ENCODE data around the gene MGAT1. TPM values are rescaled to one million over a fixed set of nuclear protein-coding genes. Genes with fewer than 3 reads are reported as not detected.

Gene MGAT1
- total RNA-seq, 1 experiment from 2014 or later, result 104 TPM

GRCh38 chr5:180818677-180819341 lies 16.2 kb upstream of the MGAT1 start:
- ATAC-seq (no peak), DNase-seq (no peak)
- no peak overlapping the region for H3K4me2 ChIP-seq (ENCODE audit: low read length)
- H4K20me1 ChIP-seq (ENCODE audit: low read length), result no peaks in the 10 kb centered on the region
- ChIA-PET POLR2A (ENCODE audit: unreplicated experiment) (no interaction called here), CTCF (no interaction called here)
- no peaks in the 10 kb centered on the region for H3F3A ChIP-seq (ENCODE audit: low read length, unreplicated experiment)
- H3K36me3 ChIP-seq (ENCODE audit: low read depth, low read length), result no peaks in the 10 kb centered on the region
- no peaks in the 10 kb centered on the region for H3K4me1 ChIP-seq (ENCODE audit: insufficient read depth, low read length)
- H3K27me3 ChIP-seq (ENCODE audit: low read length), result no peaks in the 10 kb centered on the region
- no peak overlapping the region for H3K27ac ChIP-seq (ENCODE audit: low read length)
- no peaks in the 10 kb centered on the region for H3K9me2 ChIP-seq (replicated peaks; ENCODE audit: low read length)
- no peak overlapping the region for H3K4me3 ChIP-seq (ENCODE audit: low read length)
- no peaks in the 10 kb centered on the region for H3K79me2 ChIP-seq (ENCODE audit: low read length)
- no peak overlapping the region for H3K9ac ChIP-seq (ENCODE audit: low read length)
- no peaks in the 10 kb centered on the region for H3K9me3 ChIP-seq (ENCODE audit: low read length)
- no TSS peak for BruUV-seq (replicated peaks)
- intact Hi-C loops (cut with micrococcal nuclease), result no loop called here
- TF ChIP-seq EZH2phosphoT487 (IDR thresholded peaks at IDR 0.05; ENCODE audit: borderline replicate concordance, low read length) (no peak), EZH2 (IDR thresholded peaks at IDR 0.05; ENCODE audit: low read length, unreplicated experiment) (no peak), CTCF (conservative IDR thresholded peaks at IDR 0.05; ENCODE audit: low read depth, low read length) (no peak)
- no peak overlapping the region for H2AFZ ChIP-seq (ENCODE audit: low read length)

- no TSS peak for BruUV-seq (replicated peaks)
- H2AFZ ChIP-seq (ENCODE audit: low read length), result no peak overlapping the region; the same call in 1 of the 2 replicates
Measured at GRCh38 chr5:180817893-180818674, 15.5 kb upstream of the MGAT1 start.

More at GRCh38 chr5:180817893-180818674, 15.5 kb upstream of the MGAT1 start:
- Histone ChIP-seq H3K4me1 (ENCODE audit: insufficient read depth, low read length) (no peaks in the 10 kb centered on the region), H3K27ac (ENCODE audit: low read length) (no peak overlapping the region), H3K4me2 (ENCODE audit: low read length) (no peak overlapping the region), H4K20me1 (ENCODE audit: low read length) (no peaks in the 10 kb centered on the region), H3K9me2 (replicated peaks; ENCODE audit: low read length) (no peaks in the 10 kb centered on the region), H3K36me3 (ENCODE audit: low read depth, low read length) (no peaks in the 10 kb centered on the region), H3K27me3 (ENCODE audit: low read length) (no peaks in the 10 kb centered on the region), H3K9ac (ENCODE audit: low read length) (no peak overlapping the region), H3F3A (ENCODE audit: low read length, unreplicated experiment) (no peaks in the 10 kb centered on the region), H3K79me2 (ENCODE audit: low read length) (no peaks in the 10 kb centered on the region), H3K9me3 (ENCODE audit: low read length) (no peaks in the 10 kb centered on the region), H3K4me3 (ENCODE audit: low read length) (no peak overlapping the region)
- ChIA-PET CTCF (interaction anchor here (0.5 kb wide), 1 partner anchor 37 kb away, joined by 7 read pairs; no protein-coding TSS in a partner anchor), POLR2A (ENCODE audit: unreplicated experiment) (interaction anchor here (0.6 kb wide), 1 partner anchor 13 kb away, joined by 6 read pairs; no protein-coding TSS in a partner anchor)
- ATAC-seq (no peak), DNase-seq (no peak)
- no peak for TF ChIP-seq EZH2phosphoT487 (IDR thresholded peaks at IDR 0.05; ENCODE audit: borderline replicate concordance, low read length)
- TF ChIP-seq EZH2 (IDR thresholded peaks at IDR 0.05; ENCODE audit: low read length, unreplicated experiment), result no peak
- TF ChIP-seq CTCF (conservative IDR thresholded peaks at IDR 0.05; ENCODE audit: low read depth, low read length), result no peak
- intact Hi-C loops (cut with micrococcal nuclease), result no loop called here

All from PC-3 (cell line).